ENCODE results near the gene IL4I1.

GRCh38 chr19:49881672-49882394, 14.9 kb downstream of the IL4I1 start:
- no peak for TF ChIP-seq CTCF (IDR thresholded peaks at IDR 0.05 in 8 of 11, conservative IDR thresholded peaks at IDR 0.05 in 3 of 11)
- TF ChIP-seq POLR2A (IDR thresholded peaks at IDR 0.05) = no peak
